IMR-90 (cell line): Measurements from ENCODE around the gene NBEA. TPM values are rescaled to one million over a fixed set of nuclear protein-coding genes. Genes with fewer than 3 reads are reported as not detected.

ENCODE experiments used
- ATAC-seq: fragments of 200-7000 bp; cut with Tn5 transposase; 2 replicates; pipeline ENCODE4 v1.9.1; 2020; ENCODE audit warnings: low read depth, mild to moderate bottlenecking, moderate library complexity
- BruUV-seq: library from RNA; stranded (reverse); fragments of 400-500 nt; replicated peaks from 2 replicates; lab custom pipeline; 2021; lab: Mats Ljungman, UMichigan
- CTCF ChIA-PET: fragments of 300-600 bp; formaldehyde crosslinking; extraction: SDS; loops from one replicate; lab custom pipeline; 2021; ENCODE audit warnings: antibody characterized with exemption; lab: Yijun Ruan, JAX
- POLR2A ChIA-PET: fragments of 300-600 bp; sonication (Branson Sonifier 250); formaldehyde crosslinking; loops from one replicate; lab custom pipeline; 2022; ENCODE audit warnings: antibody characterized with exemption; ENCODE audit not compliant: unreplicated experiment; lab: Charles Lee
- DNase-seq: peaks from one replicate; pipeline ENCODE4 v3.0.0; 2013
- H2AFZ ChIP-seq: replicated peaks from 2 replicates; pipeline ENCODE3; 2013; ENCODE audit warnings: low read length, mild to moderate bottlenecking; ENCODE audit not compliant: poor library complexity
- H2AK5ac ChIP-seq: 2 replicates; pipeline ENCODE4 v1.6.1; 2013; ENCODE audit warnings: low read depth, low read length, inconsistent platforms
- H2AK9ac ChIP-seq: replicated peaks from 2 replicates; pipeline ENCODE3; 2013; ENCODE audit warnings: mild to moderate bottlenecking, low read depth, low read length, moderate library complexity; ENCODE audit not compliant: poor library complexity
- H2BK120ac ChIP-seq: 2 replicates; pipeline ENCODE4 v1.6.1; 2013; ENCODE audit warnings: low read depth, low read length, inconsistent platforms
- H2BK15ac ChIP-seq: 3 replicates; pipeline ENCODE4 v1.6.1; 2013; ENCODE audit warnings: low read depth, low read length, inconsistent platforms
- H2BK20ac ChIP-seq: 2 replicates; pipeline ENCODE4 v1.6.1; 2013; ENCODE audit warnings: low read depth, mild to moderate bottlenecking, inconsistent platforms, low read length, moderate library complexity
- H2BK5ac ChIP-seq: 2 replicates; pipeline ENCODE4 v1.6.1; 2013; ENCODE audit warnings: mild to moderate bottlenecking, low read depth, low read length, inconsistent platforms; ENCODE audit not compliant: poor library complexity, severe bottlenecking
- H3K14ac ChIP-seq: replicated peaks from 2 replicates; pipeline ENCODE4 v1.6.1; 2013; ENCODE audit warnings: low read depth, low read length, inconsistent platforms
- H3K18ac ChIP-seq: 2 replicates; pipeline ENCODE4 v1.6.1; 2013; ENCODE audit warnings: low read depth, low read length, control low read depth
- H3K23ac ChIP-seq: 2 replicates; pipeline ENCODE4 v1.6.1; 2013; ENCODE audit warnings: low read depth, low read length, inconsistent platforms
- H3K27ac ChIP-seq: 2 replicates; pipeline ENCODE4 v1.5.1; 2013; ENCODE audit warnings: mild to moderate bottlenecking, control low read depth, low read length; ENCODE audit not compliant: insufficient read depth
- H3K27me3 ChIP-seq: 2 replicates; pipeline ENCODE4 v1.6.1; 2013; ENCODE audit warnings: low read length; ENCODE audit not compliant: control insufficient read depth, insufficient read depth
- H3K36me3 ChIP-seq: 2 replicates; pipeline ENCODE4 v1.6.1; 2013; ENCODE audit warnings: low read length, mixed read lengths; ENCODE audit not compliant: control insufficient read depth, insufficient read depth
- H3K4ac ChIP-seq: 2 replicates; pipeline ENCODE4 v1.6.1; 2013; ENCODE audit warnings: low read depth, low read length, inconsistent platforms
- H3K4me1 ChIP-seq: 2 replicates; pipeline ENCODE4 v1.6.1; 2013; ENCODE audit warnings: low read length, mixed read lengths; ENCODE audit not compliant: control insufficient read depth, insufficient read depth
- H3K4me2 ChIP-seq: 2 replicates; pipeline ENCODE4 v1.6.1; 2013; ENCODE audit warnings: low read depth, mild to moderate bottlenecking, control low read depth, low read length, moderate library complexity
- H3K4me3 ChIP-seq: 2 replicates; pipeline ENCODE4 v1.5.1; 2013; ENCODE audit warnings: low read depth, mild to moderate bottlenecking, control low read depth, low read length, moderate library complexity; ENCODE audit not compliant: insufficient read depth
- H3K56ac ChIP-seq: 2 replicates; pipeline ENCODE4 v1.6.1; 2013; ENCODE audit warnings: low read length, inconsistent platforms; ENCODE audit not compliant: insufficient read depth; ENCODE audit errors: extremely low read depth
- H3K79me1 ChIP-seq, 2 experiments: 2 replicates each; pipeline ENCODE4 v1.6.1; 2013; ENCODE audit warnings: low read length in 2 of 2, inconsistent platforms in 1 of 2, low read depth in 1 of 2
- H3K9ac ChIP-seq: 2 replicates; pipeline ENCODE4 v1.6.1; 2013; ENCODE audit warnings: low read depth, low read length, control low read depth
- H3K9me1 ChIP-seq: 2 replicates; pipeline ENCODE4 v1.6.1; 2013; ENCODE audit warnings: low read length, inconsistent platforms; ENCODE audit not compliant: insufficient read depth
- H3K9me3 ChIP-seq: 2 replicates; pipeline ENCODE4 v1.6.1; 2013; ENCODE audit warnings: low read length; ENCODE audit not compliant: control insufficient read depth, insufficient read depth
- H4K20me1 ChIP-seq: 2 replicates; pipeline ENCODE4 v1.6.1; 2013; ENCODE audit warnings: low read length, inconsistent platforms; ENCODE audit not compliant: insufficient read depth
- H4K5ac ChIP-seq: 2 replicates; pipeline ENCODE4 v1.6.1; 2013; ENCODE audit warnings: mild to moderate bottlenecking, low read depth, low read length, control low read depth
- H4K8ac ChIP-seq, 2 experiments: 2 replicates each; pipeline ENCODE4 v1.6.1; 2013; ENCODE audit warnings: low read depth in 2 of 2, low read length in 2 of 2, control low read depth in 1 of 2, inconsistent platforms in 1 of 2
- H4K91ac ChIP-seq: 2 replicates; pipeline ENCODE4 v1.6.1; 2013; ENCODE audit warnings: low read depth, low read length, inconsistent platforms; ENCODE audit not compliant: insufficient read depth
- BHLHE40 ChIP-seq: fragments of 150-350 bp; IDR thresholded peaks from 2 replicates; pipeline ENCODE4 v1.6.1; 2016; ENCODE audit warnings: mild to moderate bottlenecking, low read depth, low read length
- CEBPB ChIP-seq: IDR thresholded peaks from 2 replicates; pipeline ENCODE4 v1.6.1; 2012; ENCODE audit warnings: low read depth, low read length, improper control_type of control experiment
- CHD1 ChIP-seq: IDR thresholded peaks from 2 replicates; pipeline ENCODE4 v1.6.1; 2012; ENCODE audit warnings: low read depth, low read length, improper control_type of control experiment
- FOS ChIP-seq: fragments of 150-350 bp; IDR thresholded peaks from 2 replicates; pipeline ENCODE4 v1.6.1; 2016; ENCODE audit warnings: low read depth, low read length
- MAFK ChIP-seq: IDR thresholded peaks from 2 replicates; pipeline ENCODE4 v1.6.1; 2012; ENCODE audit warnings: low read depth, low read length, improper control_type of control experiment
- MAZ ChIP-seq: IDR thresholded peaks from 2 replicates; pipeline ENCODE4 v1.6.1; 2012; ENCODE audit warnings: low read depth, mild to moderate bottlenecking, low read length, improper control_type of control experiment, moderate library complexity, borderline replicate concordance
- MXI1 ChIP-seq: IDR thresholded peaks from 2 replicates; pipeline ENCODE4 v1.6.1; 2012; ENCODE audit warnings: low read depth, mild to moderate bottlenecking, low read length, moderate library complexity, borderline replicate concordance
- NFE2L2 ChIP-seq: fragments of 150-350 bp; IDR thresholded peaks from 2 replicates; pipeline ENCODE4 v1.6.1; 2016; ENCODE audit warnings: low read depth, mild to moderate bottlenecking, low read length
- POLR2A ChIP-seq: IDR thresholded peaks from 2 replicates; pipeline ENCODE4 v1.6.1; 2012; ENCODE audit warnings: mild to moderate bottlenecking, low read depth, low read length
- RAD21 ChIP-seq: IDR thresholded peaks from 2 replicates; pipeline ENCODE4 v1.6.1; 2012; ENCODE audit warnings: low read length, improper control_type of control experiment
- RCOR1 ChIP-seq: IDR thresholded peaks from 2 replicates; pipeline ENCODE4 v1.6.1; 2012; ENCODE audit warnings: mild to moderate bottlenecking, low read length, improper control_type of control experiment; ENCODE audit not compliant: insufficient replicate concordance
- RFX5 ChIP-seq: IDR thresholded peaks from 2 replicates; pipeline ENCODE4 v1.8.0; 2012; ENCODE audit warnings: low read depth, mild to moderate bottlenecking, low read length, moderate library complexity
- SMC3 ChIP-seq: fragments of 150-350 bp; IDR thresholded peaks from 2 replicates; pipeline ENCODE4 v1.6.1; 2016; ENCODE audit warnings: low read depth, mild to moderate bottlenecking, antibody characterized with exemption, low read length, moderate library complexity
- WGBS, 2 experiments: methylation state at CpG; one replicate each; pipeline versions ENCODE4 v1.1.5 to v1.1.7; 2013; ENCODE audit warnings: missing lambda C conversion rate in 2 of 2; ENCODE audit not compliant: insufficient read length in 1 of 2; ENCODE audit errors: extremely low coverage in 2 of 2; 5-methylcytosine and 5-hydroxymethylcytosine counted together
- dilution Hi-C: fragments of 300-500 bp; cut with HindIII; formaldehyde crosslinking; loops from one replicate; pipeline ENCODE4 v1.14.3; 2018; ENCODE audit warnings: low sequenced_read_pairs; ENCODE audit not compliant: unreplicated experiment
- in situ Hi-C: fragments of 300-500 bp; cut with MboI; formaldehyde crosslinking; loops from 3 replicates; pipeline ENCODE4 v1.14.3; 2019; ENCODE audit warnings: low sequenced_read_pairs, inconsistent platforms, mixed read lengths
- intact Hi-C: fragments of 100-400 bp; cut with micrococcal nuclease; formaldehyde crosslinking; loops from 2 replicates; pipeline ENCODE4 v1.10.0; 2022
- polyA plus RNA-seq, 3 experiments: library from polyadenylated mRNA; depleted of rRNA; stranded (reverse); fragments of >200 nt; gene quantifications; 2 replicates each; pipeline ENCODE4 v1.2.3, GENCODE V29; 2012; ENCODE audit warnings: low replicate concordance in 1 of 3
- total RNA-seq: library from RNA; depleted of rRNA; stranded (reverse); fragments of >200 nt; gene quantifications from 2 replicates; pipeline ENCODE4 v1.2.3, GENCODE V29; 2012
- TF ChIP-seq, protein P1 (sequence below): conservative IDR thresholded peaks from 2 replicates; pipeline ENCODE4 v1.5.1; 2012; ENCODE audit warnings: mild to moderate bottlenecking, low read depth, low read length, improper control_type of control experiment
- TF ChIP-seq, protein P2 (sequence below): fragments of 150-350 bp; IDR thresholded peaks from 2 replicates; pipeline ENCODE4 v1.6.1; 2017; ENCODE audit warnings: mild to moderate bottlenecking, antibody characterized with exemption, low read length, low read depth
- TF ChIP-seq, protein P3 (sequence below): fragments of 150-350 bp; IDR thresholded peaks from 2 replicates; pipeline ENCODE4 v1.6.1; 2016; ENCODE audit warnings: low read depth, mild to moderate bottlenecking, low read length, moderate library complexity, borderline replicate concordance

NBEA gene
- total and polyA plus RNA-seq, 2 of the 4 experiments (the other 2 are of a cell fraction), result 0.82 to 2.2 TPM

DNA sequence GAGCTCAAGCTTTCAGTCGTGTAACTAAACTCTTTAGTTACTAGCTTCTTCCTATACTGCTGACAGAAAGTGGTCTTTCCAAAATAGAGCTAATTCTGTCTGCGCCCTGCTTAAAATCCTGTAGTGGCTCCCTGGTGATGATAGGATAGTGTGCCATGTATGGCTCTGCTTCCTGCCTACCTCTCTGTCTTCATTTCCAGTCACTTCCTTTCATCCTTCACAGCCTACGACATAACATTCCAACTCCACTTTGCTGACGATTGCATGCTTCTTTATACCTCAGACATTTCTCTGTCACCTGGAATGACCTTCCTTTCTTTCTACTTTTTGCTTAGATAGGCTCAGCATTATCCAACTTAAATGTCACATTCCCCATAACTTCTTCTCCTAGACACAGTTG, 343.6 kb downstream of the NBEA start:
- Histone ChIP-seq H2AK9ac (no peak overlapping the region), H3K9ac (no peak overlapping the region), H4K8ac (no peak overlapping the region), H3K27me3 (no peaks in the 10 kb centered on the region), H2BK120ac (no peak overlapping the region), H2AFZ (no peak overlapping the region), H4K20me1 (no peaks in the 10 kb centered on the region), H2BK5ac (no peak overlapping the region), H3K56ac (no peak overlapping the region), H4K5ac (no peak overlapping the region), H3K36me3 (no peaks in the 10 kb centered on the region), H3K9me1 (no peaks in the 10 kb centered on the region), H3K27ac (no peak overlapping the region), H4K91ac (no peak overlapping the region), H3K18ac (no peak overlapping the region), H3K79me1 (no peaks in the 10 kb centered on the region), H3K9me3 (no peaks in the 10 kb centered on the region), H3K4me1 (no peaks in the 10 kb centered on the region), H2AK5ac (no peak overlapping the region), H3K23ac (no peak overlapping the region), H2BK15ac (no peak overlapping the region), H3K4me2 (no peak overlapping the region), H3K4ac (no peak overlapping the region), H3K14ac (no peak overlapping the region), H3K4me3 (no peak overlapping the region), H2BK20ac (no peak overlapping the region)
- dilution Hi-C loops, result no loop called here
- intact Hi-C loops, result no loop called here
- BruUV-seq, result no TSS peak
- ChIA-PET POLR2A (no interaction called here), CTCF (no interaction called here)
- DNase-seq, result no peak
- in situ Hi-C loops, result no loop called here
- WGBS, 2 experiments, result 67% methylated on average over 2 of the region's 4 CpGs; no CpG with 5 or more reads in 1 of the 2 experiments
- TF ChIP-seq, protein P1, sequence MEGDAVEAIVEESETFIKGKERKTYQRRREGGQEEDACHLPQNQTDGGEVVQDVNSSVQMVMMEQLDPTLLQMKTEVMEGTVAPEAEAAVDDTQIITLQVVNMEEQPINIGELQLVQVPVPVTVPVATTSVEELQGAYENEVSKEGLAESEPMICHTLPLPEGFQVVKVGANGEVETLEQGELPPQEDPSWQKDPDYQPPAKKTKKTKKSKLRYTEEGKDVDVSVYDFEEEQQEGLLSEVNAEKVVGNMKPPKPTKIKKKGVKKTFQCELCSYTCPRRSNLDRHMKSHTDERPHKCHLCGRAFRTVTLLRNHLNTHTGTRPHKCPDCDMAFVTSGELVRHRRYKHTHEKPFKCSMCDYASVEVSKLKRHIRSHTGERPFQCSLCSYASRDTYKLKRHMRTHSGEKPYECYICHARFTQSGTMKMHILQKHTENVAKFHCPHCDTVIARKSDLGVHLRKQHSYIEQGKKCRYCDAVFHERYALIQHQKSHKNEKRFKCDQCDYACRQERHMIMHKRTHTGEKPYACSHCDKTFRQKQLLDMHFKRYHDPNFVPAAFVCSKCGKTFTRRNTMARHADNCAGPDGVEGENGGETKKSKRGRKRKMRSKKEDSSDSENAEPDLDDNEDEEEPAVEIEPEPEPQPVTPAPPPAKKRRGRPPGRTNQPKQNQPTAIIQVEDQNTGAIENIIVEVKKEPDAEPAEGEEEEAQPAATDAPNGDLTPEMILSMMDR, result no peak
- TF ChIP-seq POLR2A (no peak), RCOR1 (no peak), MXI1 (no peak), RAD21 (no peak), NFE2L2 (no peak), FOS (no peak), MAFK (no peak), MAZ (no peak), CHD1 (no peak), SMC3 (no peak), BHLHE40 (no peak), CEBPB (no peak), RFX5 (no peak)
- TF ChIP-seq, protein P2, sequence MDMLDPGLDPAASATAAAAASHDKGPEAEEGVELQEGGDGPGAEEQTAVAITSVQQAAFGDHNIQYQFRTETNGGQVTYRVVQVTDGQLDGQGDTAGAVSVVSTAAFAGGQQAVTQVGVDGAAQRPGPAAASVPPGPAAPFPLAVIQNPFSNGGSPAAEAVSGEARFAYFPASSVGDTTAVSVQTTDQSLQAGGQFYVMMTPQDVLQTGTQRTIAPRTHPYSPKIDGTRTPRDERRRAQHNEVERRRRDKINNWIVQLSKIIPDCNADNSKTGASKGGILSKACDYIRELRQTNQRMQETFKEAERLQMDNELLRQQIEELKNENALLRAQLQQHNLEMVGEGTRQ, result no peak
- TF ChIP-seq, protein P3, sequence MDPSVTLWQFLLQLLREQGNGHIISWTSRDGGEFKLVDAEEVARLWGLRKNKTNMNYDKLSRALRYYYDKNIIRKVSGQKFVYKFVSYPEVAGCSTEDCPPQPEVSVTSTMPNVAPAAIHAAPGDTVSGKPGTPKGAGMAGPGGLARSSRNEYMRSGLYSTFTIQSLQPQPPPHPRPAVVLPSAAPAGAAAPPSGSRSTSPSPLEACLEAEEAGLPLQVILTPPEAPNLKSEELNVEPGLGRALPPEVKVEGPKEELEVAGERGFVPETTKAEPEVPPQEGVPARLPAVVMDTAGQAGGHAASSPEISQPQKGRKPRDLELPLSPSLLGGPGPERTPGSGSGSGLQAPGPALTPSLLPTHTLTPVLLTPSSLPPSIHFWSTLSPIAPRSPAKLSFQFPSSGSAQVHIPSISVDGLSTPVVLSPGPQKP, result no peak
- no peak for ATAC-seq
